Measurements from ENCODE around the gene PTPRK.

DNA sequence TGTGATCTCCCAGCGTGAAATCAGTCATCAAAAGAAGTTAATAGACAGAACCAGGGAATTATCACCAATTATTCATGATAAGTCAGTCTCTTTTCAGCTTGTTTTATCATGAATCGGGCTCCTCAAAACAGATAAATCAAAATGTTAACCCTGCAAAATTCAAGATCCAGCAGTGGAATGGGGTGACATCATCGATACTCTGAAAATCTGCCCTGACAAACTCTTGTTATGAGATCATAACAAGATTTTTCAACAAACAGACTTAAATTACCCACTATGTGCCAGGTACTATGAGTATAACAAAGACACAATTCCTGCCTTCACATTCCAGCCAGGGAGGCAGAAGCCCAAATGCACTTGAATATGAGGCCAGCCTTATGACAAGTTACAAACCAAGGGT is 64.4 kb downstream of the PTPRK start:
- TF ChIP-seq, protein P1, sequence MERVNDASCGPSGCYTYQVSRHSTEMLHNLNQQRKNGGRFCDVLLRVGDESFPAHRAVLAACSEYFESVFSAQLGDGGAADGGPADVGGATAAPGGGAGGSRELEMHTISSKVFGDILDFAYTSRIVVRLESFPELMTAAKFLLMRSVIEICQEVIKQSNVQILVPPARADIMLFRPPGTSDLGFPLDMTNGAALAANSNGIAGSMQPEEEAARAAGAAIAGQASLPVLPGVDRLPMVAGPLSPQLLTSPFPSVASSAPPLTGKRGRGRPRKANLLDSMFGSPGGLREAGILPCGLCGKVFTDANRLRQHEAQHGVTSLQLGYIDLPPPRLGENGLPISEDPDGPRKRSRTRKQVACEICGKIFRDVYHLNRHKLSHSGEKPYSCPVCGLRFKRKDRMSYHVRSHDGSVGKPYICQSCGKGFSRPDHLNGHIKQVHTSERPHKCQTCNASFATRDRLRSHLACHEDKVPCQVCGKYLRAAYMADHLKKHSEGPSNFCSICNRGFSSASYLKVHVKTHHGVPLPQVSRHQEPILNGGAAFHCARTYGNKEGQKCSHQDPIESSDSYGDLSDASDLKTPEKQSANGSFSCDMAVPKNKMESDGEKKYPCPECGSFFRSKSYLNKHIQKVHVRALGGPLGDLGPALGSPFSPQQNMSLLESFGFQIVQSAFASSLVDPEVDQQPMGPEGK (CRISPR knock-in tag; IDR thresholded peaks at IDR 0.05; ENCODE audit: borderline replicate concordance): no peak
- no peak for TF ChIP-seq ZNF70 (CRISPR knock-in tag; IDR thresholded peaks at IDR 0.05)
- no peak for TF ChIP-seq ZFP30 (CRISPR knock-in tag; IDR thresholded peaks at IDR 0.05)
- no peak for TF ChIP-seq CSDC2 (CRISPR knock-in tag; IDR thresholded peaks at IDR 0.05)
- TF ChIP-seq ZNF8 (CRISPR knock-in tag; IDR thresholded peaks at IDR 0.05): no peak
- no peak for TF ChIP-seq POU6F1 (CRISPR knock-in tag; IDR thresholded peaks at IDR 0.05; ENCODE audit: borderline replicate concordance, low read depth)
- TF ChIP-seq RARB (CRISPR knock-in tag; IDR thresholded peaks at IDR 0.05): no peak
- TF ChIP-seq, protein P2, sequence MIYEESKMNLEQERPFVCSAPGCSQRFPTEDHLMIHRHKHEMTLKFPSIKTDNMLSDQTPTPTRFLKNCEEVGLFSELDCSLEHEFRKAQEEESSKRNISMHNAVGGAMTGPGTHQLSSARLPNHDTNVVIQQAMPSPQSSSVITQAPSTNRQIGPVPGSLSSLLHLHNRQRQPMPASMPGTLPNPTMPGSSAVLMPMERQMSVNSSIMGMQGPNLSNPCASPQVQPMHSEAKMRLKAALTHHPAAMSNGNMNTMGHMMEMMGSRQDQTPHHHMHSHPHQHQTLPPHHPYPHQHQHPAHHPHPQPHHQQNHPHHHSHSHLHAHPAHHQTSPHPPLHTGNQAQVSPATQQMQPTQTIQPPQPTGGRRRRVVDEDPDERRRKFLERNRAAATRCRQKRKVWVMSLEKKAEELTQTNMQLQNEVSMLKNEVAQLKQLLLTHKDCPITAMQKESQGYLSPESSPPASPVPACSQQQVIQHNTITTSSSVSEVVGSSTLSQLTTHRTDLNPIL (CRISPR knock-in tag; IDR thresholded peaks at IDR 0.05; ENCODE audit: low read depth): no peak
- TF ChIP-seq BACH2 (CRISPR knock-in tag; IDR thresholded peaks at IDR 0.05; ENCODE audit: borderline replicate concordance): no peak
- no peak for TF ChIP-seq TSHZ2 (CRISPR knock-in tag; IDR thresholded peaks at IDR 0.05)
- TF ChIP-seq ESRRG (CRISPR knock-in tag; IDR thresholded peaks at IDR 0.05): no peak
- TF ChIP-seq ZFP3 (CRISPR knock-in tag; IDR thresholded peaks at IDR 0.05): no peak
- TF ChIP-seq CSRNP3 (CRISPR knock-in tag; IDR thresholded peaks at IDR 0.05): no peak
- no peak for TF ChIP-seq PPARA (CRISPR knock-in tag; IDR thresholded peaks at IDR 0.05; ENCODE audit: borderline replicate concordance)

All from SK-N-SH treated with all-trans-retinoic acid at 6 μM for 48 hours (cell line).